Measurements from ENCODE around the gene LAMC2. TPM values are rescaled to one million over a fixed set of nuclear protein-coding genes. Genes with fewer than 3 reads are reported as not detected.
A peak's percentile ranks its signal among the peaks of the same experiment; 100 is the strongest.

LAMC2 gene
- total and polyA plus RNA-seq, 9 of the 15 experiments (the other 6 are each of a cell fraction or from before 2014, with no cell fraction given), result 0.02 to 0.03 TPM; not detected in 7

DNA sequence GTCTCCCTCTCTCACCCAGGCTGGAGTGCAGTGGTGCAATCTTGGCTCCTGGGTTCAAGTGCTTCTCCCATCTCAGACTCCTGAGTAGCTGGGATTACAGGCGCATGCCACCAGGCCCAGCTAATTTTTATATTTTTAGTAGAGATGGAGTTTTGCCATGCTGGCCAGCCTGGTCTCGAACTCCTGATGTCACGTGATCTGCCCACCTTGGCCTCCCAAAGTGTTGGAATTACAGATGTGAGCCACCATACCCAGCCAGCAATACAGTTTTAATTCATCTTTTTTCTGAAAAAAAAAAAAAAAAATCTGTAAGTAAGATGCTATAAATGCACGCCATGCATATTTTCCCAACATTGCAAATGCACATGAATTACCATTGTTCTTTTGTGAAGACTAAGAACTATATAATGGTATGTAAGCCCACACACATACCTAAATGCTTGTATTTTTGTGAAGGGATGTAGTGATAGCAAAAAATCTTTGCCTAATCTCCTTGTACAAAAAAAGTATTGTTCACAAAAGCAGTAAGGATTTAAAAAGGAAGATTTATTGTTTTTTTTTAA lies 8.0 kb downstream of the LAMC2 start (continued):
- peak; percentile 34; the same call in 1 of the 2 replicates for TF ChIP-seq RAD51 (IDR thresholded peaks at IDR 0.05; ENCODE audit: borderline replicate concordance, low read depth)
- TF ChIP-seq ZC3H11A (IDR thresholded peaks at IDR 0.05; ENCODE audit: low read depth, low read length), result no peak
- TF ChIP-seq ZNF584 (CRISPR knock-in tag; IDR thresholded peaks at IDR 0.05; ENCODE audit: low read depth), result no peak
- no peak for TF ChIP-seq PATZ1 (CRISPR knock-in tag; IDR thresholded peaks at IDR 0.05; ENCODE audit: borderline replicate concordance)
- no peak for TF ChIP-seq XRCC4 (IDR thresholded peaks at IDR 0.05; ENCODE audit: extremely low read depth, insufficient read depth, insufficient read length)

DNA sequence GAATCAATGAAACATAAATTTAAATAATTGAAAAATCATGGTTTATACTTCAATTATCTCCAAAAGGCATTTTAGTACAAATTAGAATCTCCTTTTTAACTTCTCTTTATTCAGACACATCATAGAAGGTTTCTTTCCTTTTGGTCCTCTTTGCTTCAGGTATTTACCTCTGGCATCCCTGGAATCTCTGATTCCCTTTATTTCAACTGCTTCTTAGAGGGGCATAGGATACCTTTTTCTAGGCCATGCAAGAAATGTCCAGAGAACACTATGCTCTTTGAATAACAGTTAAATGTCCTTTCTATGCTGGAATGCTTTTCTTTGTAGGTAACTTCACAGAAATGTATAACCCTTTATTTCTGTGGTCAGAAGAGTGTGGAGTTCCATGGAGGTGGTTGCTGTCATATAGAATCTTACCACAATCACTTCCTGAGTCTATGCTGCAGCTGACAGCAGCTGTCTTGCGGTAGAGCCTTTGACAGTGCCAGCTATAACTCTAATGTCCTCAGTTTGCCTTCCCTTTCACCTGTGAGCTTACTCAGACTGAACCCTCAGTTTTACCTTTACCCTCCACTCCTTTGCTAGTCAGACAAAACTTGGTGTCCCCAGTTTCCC lies 8.6 kb downstream of the LAMC2 start:
- ChIA-PET CTCF (ENCODE audit: low intra/inter-chr PET ratio) (no interaction called here), POLR2A (interaction anchor here (0.6 kb wide), 1 partner anchor 34 kb away, joined by 4 read pairs; no protein-coding TSS in a partner anchor)
- no peak for DNase-seq (ENCODE audit: extremely low read depth in 1 of 4, low spot score in 3 of 4)
- no peak overlapping the region for H3K27ac ChIP-seq (ENCODE audit: extremely low read depth, low read depth, low read length)
- no peaks in the 10 kb centered on the region for H3K4me1 ChIP-seq (replicated peaks in 1 of 2; ENCODE audit: control insufficient read depth in 2 of 2, insufficient read depth in 2 of 2, low read length in 2 of 2)
- no peak overlapping the region for H2AFZ ChIP-seq (ENCODE audit: low read depth, low read length)
- no peaks in the 10 kb centered on the region for H3K79me2 ChIP-seq (ENCODE audit: control insufficient read depth, insufficient read depth, low read length)
- no peak overlapping the region for H3K4me2 ChIP-seq (ENCODE audit: insufficient read depth, low read length)
- H3K9me1 ChIP-seq (ENCODE audit: control insufficient read depth, insufficient read depth, low read length), result no peaks in the 10 kb centered on the region
- WGBS (ENCODE audit: insufficient coverage, low coverage, missing lambda C conversion rate), result 0% methylated on average over 1 of the region's 1 CpG
- H3K4me3 ChIP-seq, result no peak overlapping the region
- in situ Hi-C loops (cut with MboI), result no loop called here
- no peaks in the 10 kb centered on the region; the same call in 1 of the 2 replicates for H4K20me1 ChIP-seq (replicated peaks; ENCODE audit: control insufficient read depth, insufficient read depth, low read length)
- H3K27me3 ChIP-seq (ENCODE audit: control insufficient read depth in 2 of 2, insufficient read depth in 2 of 2, low read length in 2 of 2), result peaks cover 5 to 16% of the 10 kb centered on the region in 2 experiments; a peak in 3 of 5 replicates
- no TSS peak for BruUV-seq (replicated peaks)
- no peak for FAIRE-seq
- no peak overlapping the region for H3K9ac ChIP-seq (ENCODE audit: insufficient read depth in 1 of 2, low read depth in 2 of 2, low read length in 2 of 2)
- no peaks in the 10 kb centered on the region for H3K9me3 ChIP-seq (replicated peaks; ENCODE audit: control insufficient read depth, insufficient read depth, low read depth, low read length)
- intact Hi-C loops (cut with micrococcal nuclease), result no loop called here
- no peaks in the 10 kb centered on the region for H3K36me3 ChIP-seq (ENCODE audit: control insufficient read depth, insufficient read depth, low read length)
- no peak for ATAC-seq
- TF ChIP-seq PPARD (CRISPR knock-in tag; IDR thresholded peaks at IDR 0.05) (no peak), DNMT1 (IDR thresholded peaks at IDR 0.05) (no peak), TFE3 (CRISPR knock-in tag; IDR thresholded peaks at IDR 0.05) (no peak), ZNF212 (CRISPR knock-in tag; IDR thresholded peaks at IDR 0.05) (no peak), CBX8 (IDR thresholded peaks at IDR 0.05; ENCODE audit: borderline replicate concordance, extremely low read depth, low read depth, low read length, poor library complexity, severe bottlenecking) (no peak), FOSL1 (tag; conservative IDR thresholded peaks at IDR 0.05) (no peak), BMI1 (IDR thresholded peaks at IDR 0.05; ENCODE audit: low read length) (no peak), RBFOX2 (IDR thresholded peaks at IDR 0.05; ENCODE audit: low read depth, low read length) (no peak), PURB (CRISPR knock-in tag; IDR thresholded peaks at IDR 0.05; ENCODE audit: low read depth) (no peak)
- TF ChIP-seq, protein P1, sequence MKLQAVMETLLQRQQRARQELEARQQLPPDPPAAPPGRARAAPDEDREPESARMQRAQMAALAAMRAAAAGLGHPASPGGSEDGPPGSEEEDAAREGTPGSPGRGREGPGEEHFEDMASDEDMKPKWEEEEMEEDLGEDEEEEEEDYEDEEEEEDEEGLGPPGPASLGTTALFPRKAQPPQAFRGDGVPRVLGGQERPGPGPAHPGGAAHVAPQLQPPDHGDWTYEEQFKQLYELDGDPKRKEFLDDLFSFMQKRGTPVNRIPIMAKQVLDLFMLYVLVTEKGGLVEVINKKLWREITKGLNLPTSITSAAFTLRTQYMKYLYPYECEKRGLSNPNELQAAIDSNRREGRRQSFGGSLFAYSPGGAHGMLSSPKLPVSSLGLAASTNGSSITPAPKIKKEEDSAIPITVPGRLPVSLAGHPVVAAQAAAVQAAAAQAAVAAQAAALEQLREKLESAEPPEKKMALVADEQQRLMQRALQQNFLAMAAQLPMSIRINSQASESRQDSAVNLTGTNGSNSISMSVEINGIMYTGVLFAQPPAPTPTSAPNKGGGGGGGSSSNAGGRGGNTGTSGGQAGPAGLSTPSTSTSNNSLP (IDR thresholded peaks at IDR 0.05; ENCODE audit: borderline replicate concordance, low read depth, low read length), result no peak
